Measurements from ENCODE around the gene INSYN2B.

INSYN2B gene

DNA sequence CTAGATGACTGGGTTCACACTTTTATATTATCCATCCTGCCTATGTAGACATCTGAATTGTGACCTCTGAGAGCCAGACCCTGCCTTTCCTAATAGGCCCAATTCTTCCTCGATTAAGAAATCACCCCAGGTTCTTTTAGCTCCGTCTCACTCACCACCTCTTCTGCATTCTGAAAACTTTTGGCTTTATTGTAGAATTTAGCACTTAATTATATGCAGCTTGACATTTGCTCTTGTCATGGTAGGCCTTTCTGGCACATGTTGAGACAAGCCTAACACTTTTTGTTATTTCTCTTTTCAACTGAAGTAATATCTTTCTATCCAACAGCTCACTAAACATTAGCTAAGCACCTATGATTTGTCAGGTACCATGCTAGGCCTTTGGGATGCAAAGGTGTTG is 163.3 kb downstream of the INSYN2B start:
- Histone ChIP-seq H3K27ac (ENCODE audit: low read depth, low read length, poor library complexity, severe bottlenecking) (no peak overlapping the region), H3K9me2 (ENCODE audit: low read depth, low read length) (no peaks in the 10 kb centered on the region), H3K9ac (ENCODE audit: low read length) (no peak overlapping the region), H3K4me2 (ENCODE audit: low read length) (no peak overlapping the region), H3K4me1 (ENCODE audit: insufficient read depth, low read length, severe bottlenecking) (no peaks in the 10 kb centered on the region), H3K27me3 (ENCODE audit: insufficient read depth, low read length) (no peaks in the 10 kb centered on the region), H3K4me3 (ENCODE audit: low read depth, low read length, poor library complexity, severe bottlenecking) (no peak overlapping the region), H4K20me1 (ENCODE audit: insufficient read depth, low read length) (no peaks in the 10 kb centered on the region), H2AFZ (ENCODE audit: low read length) (no peak overlapping the region), H3K9me3 (ENCODE audit: low read length) (no peaks in the 10 kb centered on the region), H3K79me2 (ENCODE audit: insufficient read depth, low read length) (no peaks in the 10 kb centered on the region), H3F3A (ENCODE audit: insufficient read depth, low read length) (no peaks in the 10 kb centered on the region), H3K36me3 (ENCODE audit: insufficient read depth, low read length) (peaks cover 67% of the 10 kb centered on the region)
- no peak for TF ChIP-seq EZH2 (IDR thresholded peaks at IDR 0.05; ENCODE audit: borderline replicate concordance, low read length)
- TF ChIP-seq, protein P1, sequence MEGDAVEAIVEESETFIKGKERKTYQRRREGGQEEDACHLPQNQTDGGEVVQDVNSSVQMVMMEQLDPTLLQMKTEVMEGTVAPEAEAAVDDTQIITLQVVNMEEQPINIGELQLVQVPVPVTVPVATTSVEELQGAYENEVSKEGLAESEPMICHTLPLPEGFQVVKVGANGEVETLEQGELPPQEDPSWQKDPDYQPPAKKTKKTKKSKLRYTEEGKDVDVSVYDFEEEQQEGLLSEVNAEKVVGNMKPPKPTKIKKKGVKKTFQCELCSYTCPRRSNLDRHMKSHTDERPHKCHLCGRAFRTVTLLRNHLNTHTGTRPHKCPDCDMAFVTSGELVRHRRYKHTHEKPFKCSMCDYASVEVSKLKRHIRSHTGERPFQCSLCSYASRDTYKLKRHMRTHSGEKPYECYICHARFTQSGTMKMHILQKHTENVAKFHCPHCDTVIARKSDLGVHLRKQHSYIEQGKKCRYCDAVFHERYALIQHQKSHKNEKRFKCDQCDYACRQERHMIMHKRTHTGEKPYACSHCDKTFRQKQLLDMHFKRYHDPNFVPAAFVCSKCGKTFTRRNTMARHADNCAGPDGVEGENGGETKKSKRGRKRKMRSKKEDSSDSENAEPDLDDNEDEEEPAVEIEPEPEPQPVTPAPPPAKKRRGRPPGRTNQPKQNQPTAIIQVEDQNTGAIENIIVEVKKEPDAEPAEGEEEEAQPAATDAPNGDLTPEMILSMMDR (IDR thresholded peaks at IDR 0.05; ENCODE audit: low read length) = no peak

DNA sequence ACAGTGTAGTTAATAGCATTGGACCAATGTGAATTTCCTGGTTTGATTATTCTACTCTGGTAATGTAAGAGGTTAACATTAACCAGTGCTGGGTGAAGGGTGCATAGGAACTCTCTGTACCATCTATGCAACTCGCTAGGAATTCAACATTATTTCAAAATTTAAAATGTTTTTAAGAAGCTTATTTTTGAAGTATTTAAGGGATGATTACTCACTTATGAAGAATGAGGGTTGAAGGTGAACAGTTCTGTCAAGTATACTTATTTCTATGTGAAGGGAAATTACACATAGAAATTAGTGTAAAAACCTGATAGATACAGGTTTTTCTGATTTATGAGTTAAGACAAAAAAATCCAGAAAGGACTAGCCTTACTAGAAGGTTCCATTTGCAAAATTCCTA is 165.8 kb downstream of the INSYN2B start:
- H4K20me1 ChIP-seq (ENCODE audit: insufficient read depth, low read length) = no peaks in the 10 kb centered on the region
- H3K4me3 ChIP-seq (ENCODE audit: low read depth, low read length, poor library complexity, severe bottlenecking) = no peak overlapping the region
- H3K9me2 ChIP-seq (ENCODE audit: low read depth, low read length) = no peaks in the 10 kb centered on the region
- no peak for TF ChIP-seq EZH2 (IDR thresholded peaks at IDR 0.05; ENCODE audit: borderline replicate concordance, low read length)
- TF ChIP-seq, protein P1 (IDR thresholded peaks at IDR 0.05; ENCODE audit: low read length) = no peak
- no peak overlapping the region for H3K9ac ChIP-seq (ENCODE audit: low read length)
- no peak overlapping the region for H3K4me2 ChIP-seq (ENCODE audit: low read length)
- no peak overlapping the region for H2AFZ ChIP-seq (ENCODE audit: low read length)
- no peak overlapping the region for H3K27ac ChIP-seq (ENCODE audit: low read depth, low read length, poor library complexity, severe bottlenecking)
- no peaks in the 10 kb centered on the region for H3K79me2 ChIP-seq (ENCODE audit: insufficient read depth, low read length)
- H3K4me1 ChIP-seq (ENCODE audit: insufficient read depth, low read length, severe bottlenecking) = no peaks in the 10 kb centered on the region
- no peaks in the 10 kb centered on the region for H3K27me3 ChIP-seq (ENCODE audit: insufficient read depth, low read length)
- no peaks in the 10 kb centered on the region for H3F3A ChIP-seq (ENCODE audit: insufficient read depth, low read length)
- H3K36me3 ChIP-seq (ENCODE audit: insufficient read depth, low read length) = peaks cover 85% of the 10 kb centered on the region
- H3K9me3 ChIP-seq (ENCODE audit: low read length) = no peaks in the 10 kb centered on the region

Measured in OCI-LY1 (cell line).